NB4 (cell line): Measurements from ENCODE around the gene AP3B1.

Source experiments
- CTCF ChIP-seq: IDR thresholded peaks from one replicate; pipeline ENCODE4 v1.5.1; 2012; ENCODE audit warnings: low read depth, low read length
- MAX ChIP-seq: IDR thresholded peaks from 2 replicates; pipeline ENCODE4 v1.6.1; 2011; ENCODE audit warnings: low read depth, low read length
- MYC ChIP-seq: IDR thresholded peaks from 2 replicates; pipeline ENCODE4 v1.6.1; 2011; ENCODE audit warnings: low read depth, low read length
- POLR2A ChIP-seq: IDR thresholded peaks from 2 replicates; pipeline ENCODE4 v1.6.1; 2011; ENCODE audit warnings: mild to moderate bottlenecking; ENCODE audit not compliant: insufficient read length; ENCODE audit errors: extremely low read depth

GRCh38 chr5:78221467-78221866, 73.0 kb downstream of the AP3B1 start:
- no peak for TF ChIP-seq CTCF
- no peak for TF ChIP-seq POLR2A
- no peak for TF ChIP-seq MAX
- TF ChIP-seq MYC, result no peak
